GM11168 (cell line): ENCODE measurements around the gene CTDSP1.

Experiments
- in situ Hi-C: fragments of 300-500 bp; cut with MboI; formaldehyde crosslinking; loops from one replicate; pipeline ENCODE4 v1.12.0; 2022; ENCODE audit warnings: low sequenced_read_pairs; ENCODE audit not compliant: unreplicated experiment

Gene CTDSP1

GRCh38 chr2:218445602-218446001, 45.9 kb downstream of the CTDSP1 start:
- in situ Hi-C loops = no loop called here

- in situ Hi-C loops = no loop called here
These were observed 46.9 kb downstream of the CTDSP1 start for GRCh38 chr2:218446547-218446946.

GRCh38 chr2:218447072-218447471, 47.4 kb downstream of the CTDSP1 start:
- in situ Hi-C loops = no loop called here

GRCh38 chr2:218448934-218449333, 49.3 kb downstream of the CTDSP1 start:
- in situ Hi-C loops = no loop called here

- in situ Hi-C loops = no loop called here
These were observed 52.4 kb downstream of the CTDSP1 start for GRCh38 chr2:218452079-218452478.
